Choroid plexus epithelial cell (primary cell): ENCODE data around the gene ADCY10.
"Not testable (repeated sequence)": the region's sequence is repeated elsewhere in the genome, so short reads cannot be mapped to it uniquely, and the experiment has no call there.

ENCODE experiments used
- DNase-seq: peaks from one replicate; pipeline ENCODE4 v3.0.0-alpha.2; 2010; ENCODE audit warnings: low read depth
- H3K4me3 ChIP-seq: 2 replicates; pipeline ENCODE4 v1.5.1; 2011; ENCODE audit warnings: low read depth, mild to moderate bottlenecking, control low read depth, low read length, moderate library complexity
- TF ChIP-seq, protein P1 (sequence below): conservative IDR thresholded peaks from 2 replicates; pipeline ENCODE4 v1.5.1; 2011; ENCODE audit warnings: low read depth, mild to moderate bottlenecking, control low read depth, inconsistent platforms, low read length, moderate library complexity

Gene ADCY10

GRCh38 chr1:167820684-167821355 lies 93.1 kb downstream of the ADCY10 start:
- DNase-seq, result no peak
- no peak overlapping the region for H3K4me3 ChIP-seq
- TF ChIP-seq, protein P1, sequence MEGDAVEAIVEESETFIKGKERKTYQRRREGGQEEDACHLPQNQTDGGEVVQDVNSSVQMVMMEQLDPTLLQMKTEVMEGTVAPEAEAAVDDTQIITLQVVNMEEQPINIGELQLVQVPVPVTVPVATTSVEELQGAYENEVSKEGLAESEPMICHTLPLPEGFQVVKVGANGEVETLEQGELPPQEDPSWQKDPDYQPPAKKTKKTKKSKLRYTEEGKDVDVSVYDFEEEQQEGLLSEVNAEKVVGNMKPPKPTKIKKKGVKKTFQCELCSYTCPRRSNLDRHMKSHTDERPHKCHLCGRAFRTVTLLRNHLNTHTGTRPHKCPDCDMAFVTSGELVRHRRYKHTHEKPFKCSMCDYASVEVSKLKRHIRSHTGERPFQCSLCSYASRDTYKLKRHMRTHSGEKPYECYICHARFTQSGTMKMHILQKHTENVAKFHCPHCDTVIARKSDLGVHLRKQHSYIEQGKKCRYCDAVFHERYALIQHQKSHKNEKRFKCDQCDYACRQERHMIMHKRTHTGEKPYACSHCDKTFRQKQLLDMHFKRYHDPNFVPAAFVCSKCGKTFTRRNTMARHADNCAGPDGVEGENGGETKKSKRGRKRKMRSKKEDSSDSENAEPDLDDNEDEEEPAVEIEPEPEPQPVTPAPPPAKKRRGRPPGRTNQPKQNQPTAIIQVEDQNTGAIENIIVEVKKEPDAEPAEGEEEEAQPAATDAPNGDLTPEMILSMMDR, result no peak

- peak; percentile 87 for DNase-seq
- H3K4me3 ChIP-seq, result peak overlapping the region; percentile 53
- TF ChIP-seq, protein P1, result no peak
These were observed 93.9 kb downstream of the ADCY10 start for GRCh38 chr1:167819849-167820683.

DNA sequence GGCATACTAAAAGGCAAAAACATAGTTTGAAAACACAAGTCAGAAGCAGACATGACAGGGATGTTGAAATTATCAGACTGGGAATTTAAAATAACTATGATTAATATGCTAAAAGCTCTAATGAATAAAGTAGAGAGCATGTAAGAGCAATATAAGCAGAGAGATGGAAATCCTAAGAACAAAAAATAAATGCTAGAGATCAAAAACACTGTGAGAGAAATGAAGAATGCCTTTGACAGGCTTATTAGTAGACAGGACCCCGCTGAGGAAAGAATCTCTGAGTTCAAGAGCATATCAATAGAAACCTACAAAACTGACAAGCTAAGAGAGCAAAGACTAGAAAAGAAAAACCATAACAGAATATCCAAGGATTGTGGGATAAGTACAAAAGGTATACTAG lies 98.3 kb downstream of the ADCY10 start:
- TF ChIP-seq, protein P1, result no peak
- DNase-seq, result no peak
- H3K4me3 ChIP-seq, result no peak overlapping the region

- no peak overlapping the region for H3K4me3 ChIP-seq
- no peak for DNase-seq
- TF ChIP-seq, protein P1, result no peak
These were observed 101.0 kb downstream of the ADCY10 start for GRCh38 chr1:167812972-167813371.

- TF ChIP-seq, protein P1, result no peak
- H3K4me3 ChIP-seq, result no peak overlapping the region
- peak; percentile 50 for DNase-seq
These were observed 105.2 kb downstream of the ADCY10 start for GRCh38 chr1:167808690-167809089.

DNA sequence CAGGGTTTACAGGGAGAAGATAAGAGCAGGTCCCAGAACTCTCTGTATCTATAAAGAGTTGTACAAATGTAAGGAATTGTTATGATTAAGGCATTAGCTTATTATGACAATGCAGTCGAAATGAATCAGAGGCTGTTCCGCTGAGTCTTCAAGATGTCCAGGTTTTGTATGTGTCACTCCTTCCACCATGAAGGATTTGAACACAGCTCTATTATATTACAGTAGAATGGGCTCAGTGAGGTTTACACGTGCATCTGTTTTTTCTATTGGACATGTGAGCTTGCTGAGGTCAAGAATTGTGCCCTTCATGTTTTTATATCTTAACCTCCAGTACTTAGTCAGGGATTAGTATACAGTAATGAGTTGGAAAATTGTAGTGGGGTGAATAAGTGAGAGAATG lies 105.8 kb downstream of the ADCY10 start:
- peak; percentile 39 for DNase-seq
- no peak overlapping the region for H3K4me3 ChIP-seq
- TF ChIP-seq, protein P1, result no peak

- not testable (repeated sequence) for H3K4me3 ChIP-seq, DNase-seq
These were observed 107.3 kb downstream of the ADCY10 start for GRCh38 chr1:167806676-167807075.

GRCh38 chr1:167806235-167806634 lies 107.7 kb downstream of the ADCY10 start:
- not testable (repeated sequence) for H3K4me3 ChIP-seq, DNase-seq
